Measurements from ENCODE around the gene GFRAL.

The GFRAL gene

DNA sequence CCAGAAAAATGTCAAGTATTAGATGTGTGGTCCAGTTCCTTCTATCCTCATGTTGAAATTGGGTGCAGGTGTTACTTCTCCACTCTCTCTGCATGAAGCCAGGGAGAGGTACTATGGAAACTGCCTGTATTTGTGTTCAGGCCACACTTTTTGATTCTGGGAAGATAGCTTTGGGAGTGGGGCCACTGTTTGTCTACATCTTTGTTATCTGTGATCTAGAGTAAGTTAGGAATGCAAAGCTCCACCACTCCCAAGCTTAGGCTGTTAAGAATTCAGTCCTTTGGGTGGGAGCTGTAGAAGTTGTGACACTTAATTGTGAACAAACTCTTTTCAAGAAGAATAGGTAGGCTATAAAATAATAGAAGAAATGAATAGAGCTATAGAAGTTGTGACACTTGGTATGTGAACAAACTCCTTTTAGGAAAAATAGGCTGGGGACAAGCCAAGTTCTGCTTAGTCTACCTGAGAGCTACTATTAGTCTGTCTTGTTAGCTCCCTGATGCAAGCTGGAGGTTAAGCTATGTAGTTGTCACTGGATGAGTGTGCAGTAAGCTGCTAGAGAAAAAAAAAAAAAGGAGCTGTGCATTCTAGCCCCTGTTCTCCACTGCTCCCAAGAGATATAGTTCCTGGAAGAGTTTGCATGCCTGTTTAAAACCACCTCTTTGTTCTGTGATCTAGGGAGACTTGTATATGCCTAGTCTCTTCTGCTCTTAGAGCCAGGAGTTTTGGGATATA lies 7.1 kb upstream of the GFRAL start:
- H3K36me3 ChIP-seq (ENCODE audit: low read depth), result no peaks in the 10 kb centered on the region
- H3K27me3 ChIP-seq (ENCODE audit: insufficient read depth, poor library complexity, severe bottlenecking), result no peaks in the 10 kb centered on the region
- H3K9me3 ChIP-seq (ENCODE audit: severe bottlenecking), result no peaks in the 10 kb centered on the region
- ATAC-seq (ENCODE audit: low read depth) (no peak), DNase-seq (ENCODE audit: low spot score) (no peak)
- TF ChIP-seq, protein P1, sequence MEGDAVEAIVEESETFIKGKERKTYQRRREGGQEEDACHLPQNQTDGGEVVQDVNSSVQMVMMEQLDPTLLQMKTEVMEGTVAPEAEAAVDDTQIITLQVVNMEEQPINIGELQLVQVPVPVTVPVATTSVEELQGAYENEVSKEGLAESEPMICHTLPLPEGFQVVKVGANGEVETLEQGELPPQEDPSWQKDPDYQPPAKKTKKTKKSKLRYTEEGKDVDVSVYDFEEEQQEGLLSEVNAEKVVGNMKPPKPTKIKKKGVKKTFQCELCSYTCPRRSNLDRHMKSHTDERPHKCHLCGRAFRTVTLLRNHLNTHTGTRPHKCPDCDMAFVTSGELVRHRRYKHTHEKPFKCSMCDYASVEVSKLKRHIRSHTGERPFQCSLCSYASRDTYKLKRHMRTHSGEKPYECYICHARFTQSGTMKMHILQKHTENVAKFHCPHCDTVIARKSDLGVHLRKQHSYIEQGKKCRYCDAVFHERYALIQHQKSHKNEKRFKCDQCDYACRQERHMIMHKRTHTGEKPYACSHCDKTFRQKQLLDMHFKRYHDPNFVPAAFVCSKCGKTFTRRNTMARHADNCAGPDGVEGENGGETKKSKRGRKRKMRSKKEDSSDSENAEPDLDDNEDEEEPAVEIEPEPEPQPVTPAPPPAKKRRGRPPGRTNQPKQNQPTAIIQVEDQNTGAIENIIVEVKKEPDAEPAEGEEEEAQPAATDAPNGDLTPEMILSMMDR (IDR thresholded peaks at IDR 0.05; ENCODE audit: poor library complexity, severe bottlenecking), result no peak
- no peak overlapping the region for H3K4me3 ChIP-seq (ENCODE audit: severe bottlenecking)
- no peaks in the 10 kb centered on the region for H3K4me1 ChIP-seq (ENCODE audit: insufficient read depth, poor library complexity, severe bottlenecking)
- no peak overlapping the region for H3K27ac ChIP-seq (ENCODE audit: poor library complexity, severe bottlenecking)

DNA sequence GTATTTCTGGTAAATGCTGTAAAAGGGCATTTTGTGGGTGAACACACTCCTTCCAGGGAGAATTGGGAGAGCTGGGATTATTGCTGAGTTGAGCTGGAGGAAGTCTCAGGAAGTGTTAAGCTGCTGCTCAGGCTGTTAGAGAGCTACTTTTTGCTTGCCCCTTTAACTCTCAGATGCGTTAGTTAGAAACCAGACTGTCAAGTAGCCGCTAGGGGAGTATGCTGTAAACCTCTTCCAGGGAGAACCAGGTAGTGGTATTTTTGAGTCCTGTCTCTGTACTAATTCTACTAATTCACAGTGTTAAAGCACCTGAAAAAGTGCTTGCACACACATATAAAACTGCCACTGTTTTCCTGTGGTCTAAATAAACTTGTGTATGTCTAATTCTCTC lies 6.6 kb upstream of the GFRAL start:
- TF ChIP-seq, protein P1 (IDR thresholded peaks at IDR 0.05; ENCODE audit: poor library complexity, severe bottlenecking), result no peak
- Histone ChIP-seq H3K27me3 (ENCODE audit: insufficient read depth, poor library complexity, severe bottlenecking) (no peaks in the 10 kb centered on the region), H3K36me3 (ENCODE audit: low read depth) (no peaks in the 10 kb centered on the region), H3K4me1 (ENCODE audit: insufficient read depth, poor library complexity, severe bottlenecking) (no peaks in the 10 kb centered on the region), H3K27ac (ENCODE audit: poor library complexity, severe bottlenecking) (no peak overlapping the region), H3K4me3 (ENCODE audit: severe bottlenecking) (no peak overlapping the region), H3K9me3 (ENCODE audit: severe bottlenecking) (no peaks in the 10 kb centered on the region)
- no peak for ATAC-seq (ENCODE audit: low read depth)
- DNase-seq (ENCODE audit: low spot score), result no peak

DNA sequence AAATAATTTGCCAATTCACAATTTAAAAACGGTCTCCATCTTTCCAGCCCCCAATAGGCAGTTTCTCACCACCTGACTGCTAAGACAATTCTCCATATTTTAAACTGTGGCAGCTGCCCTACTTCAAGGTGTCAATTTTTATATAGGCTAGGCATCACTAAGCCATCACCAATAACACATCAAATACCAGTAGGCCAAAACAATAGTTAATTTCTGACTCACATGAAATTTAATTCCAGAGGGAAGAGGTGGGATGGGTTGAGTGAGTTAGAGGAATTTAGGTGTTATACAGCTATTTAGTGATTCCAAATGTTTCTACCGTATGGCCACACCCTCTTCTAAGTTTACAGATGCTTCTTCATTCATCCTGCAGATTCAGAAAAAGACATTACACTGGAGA lies 49.9 kb downstream of the GFRAL start:
- DNase-seq (ENCODE audit: low spot score), result no peak
- Histone ChIP-seq H3K9me3 (ENCODE audit: severe bottlenecking) (no peaks in the 10 kb centered on the region), H3K4me3 (ENCODE audit: severe bottlenecking) (no peak overlapping the region), H3K27ac (ENCODE audit: poor library complexity, severe bottlenecking) (no peak overlapping the region), H3K27me3 (ENCODE audit: insufficient read depth, poor library complexity, severe bottlenecking) (peaks cover 2% of the 10 kb centered on the region), H3K36me3 (ENCODE audit: low read depth) (no peaks in the 10 kb centered on the region), H3K4me1 (ENCODE audit: insufficient read depth, poor library complexity, severe bottlenecking) (no peaks in the 10 kb centered on the region)
- TF ChIP-seq, protein P1 (IDR thresholded peaks at IDR 0.05; ENCODE audit: poor library complexity, severe bottlenecking), result no peak
- ATAC-seq (ENCODE audit: low read depth), result no peak

DNA sequence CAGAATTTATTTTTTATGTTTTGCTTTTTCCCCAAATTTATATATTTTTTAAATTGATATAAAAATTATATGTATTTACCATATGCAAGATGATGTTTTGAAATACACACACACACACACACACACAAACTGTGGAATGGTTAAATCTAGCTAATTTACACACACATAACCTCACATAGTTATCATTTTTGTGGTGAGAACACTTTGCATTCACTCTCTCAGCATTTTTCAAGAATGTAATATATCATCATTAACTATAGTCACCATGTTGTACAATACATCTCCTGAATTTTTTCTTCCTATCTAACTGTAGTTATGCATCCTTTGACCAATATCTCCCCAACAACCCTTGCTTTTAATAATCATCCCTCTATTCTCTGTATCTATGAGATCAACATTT lies 52.2 kb downstream of the GFRAL start:
- Histone ChIP-seq H3K4me1 (ENCODE audit: insufficient read depth, poor library complexity, severe bottlenecking) (no peaks in the 10 kb centered on the region), H3K27me3 (ENCODE audit: insufficient read depth, poor library complexity, severe bottlenecking) (peaks cover 2% of the 10 kb centered on the region), H3K36me3 (ENCODE audit: low read depth) (no peaks in the 10 kb centered on the region), H3K9me3 (ENCODE audit: severe bottlenecking) (no peaks in the 10 kb centered on the region), H3K4me3 (ENCODE audit: severe bottlenecking) (no peak overlapping the region), H3K27ac (ENCODE audit: poor library complexity, severe bottlenecking) (no peak overlapping the region)
- DNase-seq (ENCODE audit: low spot score), result no peak
- ATAC-seq (ENCODE audit: low read depth), result no peak
- TF ChIP-seq, protein P1 (IDR thresholded peaks at IDR 0.05; ENCODE audit: poor library complexity, severe bottlenecking), result no peak

DNA sequence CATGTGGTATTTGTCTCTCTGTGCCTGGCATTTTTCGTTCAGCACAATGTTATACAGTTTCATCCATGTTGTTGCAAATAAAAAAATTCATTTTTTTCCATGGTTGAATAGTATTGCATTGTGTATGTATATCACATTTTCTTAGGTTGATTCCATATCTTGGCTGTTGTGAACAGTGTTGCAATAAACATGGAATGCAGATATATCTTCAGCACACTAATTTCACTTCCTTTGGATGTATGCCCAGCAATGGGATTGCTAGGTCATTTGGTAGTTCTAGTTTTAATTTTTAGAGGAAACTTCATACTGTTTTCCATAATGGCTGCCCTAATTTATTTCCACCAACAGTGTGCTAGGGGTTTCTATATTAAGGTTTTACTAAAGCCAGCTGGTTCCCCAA lies 52.6 kb downstream of the GFRAL start:
- Histone ChIP-seq H3K27me3 (ENCODE audit: insufficient read depth, poor library complexity, severe bottlenecking) (peaks cover 2% of the 10 kb centered on the region), H3K36me3 (ENCODE audit: low read depth) (no peaks in the 10 kb centered on the region), H3K4me3 (ENCODE audit: severe bottlenecking) (no peak overlapping the region), H3K4me1 (ENCODE audit: insufficient read depth, poor library complexity, severe bottlenecking) (no peaks in the 10 kb centered on the region), H3K9me3 (ENCODE audit: severe bottlenecking) (no peaks in the 10 kb centered on the region), H3K27ac (ENCODE audit: poor library complexity, severe bottlenecking) (no peak overlapping the region)
- DNase-seq (ENCODE audit: low spot score) (no peak), ATAC-seq (ENCODE audit: low read depth) (no peak)
- TF ChIP-seq, protein P1 (IDR thresholded peaks at IDR 0.05; ENCODE audit: poor library complexity, severe bottlenecking), result no peak
